ENCODE results near the gene AFF3.
"Not testable (repeated sequence)": the region's sequence is repeated elsewhere in the genome, so short reads cannot be mapped to it uniquely, and the experiment has no call there.

AFF3 gene

DNA sequence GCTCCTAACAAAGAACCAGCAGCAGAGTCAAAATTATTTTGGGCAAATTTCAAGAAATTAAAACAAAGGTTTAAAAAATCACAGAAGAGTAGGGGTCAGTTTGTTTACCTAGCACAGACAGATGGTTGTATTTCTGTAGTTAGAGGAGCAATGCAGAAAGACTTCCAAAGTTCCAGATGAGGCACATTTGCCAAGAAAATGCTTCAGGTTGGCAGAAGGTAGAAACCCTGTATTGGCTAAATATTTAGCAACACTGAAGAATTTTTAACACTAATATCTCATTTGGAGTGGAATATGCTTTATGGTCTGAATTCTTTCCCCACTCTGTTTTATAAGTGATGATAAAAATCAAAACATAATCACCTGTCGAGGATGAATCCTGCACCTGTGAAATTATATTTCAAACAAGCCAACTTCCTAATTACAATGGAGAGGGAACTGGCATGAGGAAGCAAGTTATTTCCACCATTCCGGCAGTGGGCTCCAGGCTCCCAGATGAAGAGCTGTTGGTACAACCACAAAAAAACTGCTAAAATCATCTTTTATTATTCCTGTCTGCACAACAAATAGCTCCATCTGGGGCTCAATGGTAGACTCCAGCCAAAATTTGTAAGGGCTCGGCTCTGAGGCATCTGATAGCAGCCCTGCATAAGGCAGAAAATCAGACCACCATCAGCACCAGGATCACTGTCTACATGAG, 366.0 kb downstream of the AFF3 start:
- no peak for DNase-seq

DNA sequence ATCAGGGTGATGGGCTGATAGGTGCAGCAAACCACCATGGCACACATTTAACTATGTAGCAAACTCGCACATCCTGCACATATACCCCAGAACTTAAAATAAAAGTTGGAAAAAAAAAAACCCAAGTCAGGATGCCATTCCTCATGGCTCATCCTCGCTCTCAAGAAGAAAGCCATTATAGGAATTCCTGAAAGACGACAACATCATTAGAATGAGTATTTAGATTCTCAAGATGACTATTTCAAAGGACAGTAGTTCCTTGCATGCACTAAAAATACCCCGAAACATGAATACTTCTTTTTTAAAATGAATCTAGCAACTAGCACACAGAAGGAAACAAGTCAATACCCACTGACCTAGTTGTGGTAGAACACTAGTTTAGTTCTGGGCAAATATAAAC, 366.8 kb downstream of the AFF3 start:
- DNase-seq = no peak

DNA sequence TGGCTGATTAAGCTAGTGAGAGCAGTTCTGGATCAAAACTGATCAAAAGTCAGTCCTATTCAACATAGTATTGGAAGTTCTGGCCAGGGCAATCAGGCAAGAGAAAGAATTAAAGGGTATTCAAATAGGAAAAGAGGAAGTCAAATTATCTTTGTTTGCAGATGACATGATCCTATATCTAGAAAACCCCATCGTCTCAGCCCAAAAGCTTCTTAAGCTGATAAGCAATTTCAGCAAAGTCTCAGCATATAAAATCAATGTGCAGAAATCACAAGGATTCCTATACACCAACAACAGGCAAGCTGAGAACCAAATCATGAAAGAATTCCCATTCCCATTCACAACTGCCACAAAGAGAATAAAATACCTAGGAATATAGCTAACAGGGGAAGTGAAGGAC, 368.7 kb downstream of the AFF3 start:
- not testable (repeated sequence) for DNase-seq

DNA sequence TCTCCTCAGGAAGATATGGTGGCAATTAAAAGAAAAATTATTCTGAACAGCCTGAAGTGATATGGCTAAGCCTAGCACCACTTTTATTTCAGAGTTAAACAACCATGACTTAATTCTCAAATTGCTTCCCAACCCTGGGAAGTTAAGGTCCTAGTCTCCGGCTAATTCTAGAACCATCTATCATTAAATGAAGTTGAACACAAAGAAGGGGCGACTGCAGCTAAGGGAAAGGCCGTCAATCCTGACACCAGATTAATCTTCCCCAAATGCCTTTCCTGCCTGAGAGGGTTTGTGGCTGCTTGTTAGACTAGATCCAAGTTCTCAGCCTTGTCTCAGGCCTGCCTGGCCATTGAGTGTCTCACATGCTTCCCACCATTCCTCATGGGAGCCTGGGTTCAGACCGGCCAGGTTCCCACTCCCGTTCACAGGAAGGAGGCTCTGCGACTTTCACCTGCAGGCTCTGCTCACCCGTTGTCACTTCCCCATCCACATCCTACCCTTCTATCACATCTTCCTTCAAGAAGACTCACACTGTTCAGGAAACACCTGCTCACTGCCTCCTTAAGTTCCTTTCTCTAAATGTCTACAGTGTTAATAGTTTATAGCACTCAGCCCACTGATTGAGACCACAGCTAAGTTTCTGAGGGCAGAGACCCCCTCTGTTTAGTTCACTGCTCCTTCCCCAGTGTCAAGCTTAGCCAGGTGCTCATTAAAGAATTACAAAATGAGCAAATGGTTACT, 369.6 kb downstream of the AFF3 start:
- DNase-seq = no peak

DNA sequence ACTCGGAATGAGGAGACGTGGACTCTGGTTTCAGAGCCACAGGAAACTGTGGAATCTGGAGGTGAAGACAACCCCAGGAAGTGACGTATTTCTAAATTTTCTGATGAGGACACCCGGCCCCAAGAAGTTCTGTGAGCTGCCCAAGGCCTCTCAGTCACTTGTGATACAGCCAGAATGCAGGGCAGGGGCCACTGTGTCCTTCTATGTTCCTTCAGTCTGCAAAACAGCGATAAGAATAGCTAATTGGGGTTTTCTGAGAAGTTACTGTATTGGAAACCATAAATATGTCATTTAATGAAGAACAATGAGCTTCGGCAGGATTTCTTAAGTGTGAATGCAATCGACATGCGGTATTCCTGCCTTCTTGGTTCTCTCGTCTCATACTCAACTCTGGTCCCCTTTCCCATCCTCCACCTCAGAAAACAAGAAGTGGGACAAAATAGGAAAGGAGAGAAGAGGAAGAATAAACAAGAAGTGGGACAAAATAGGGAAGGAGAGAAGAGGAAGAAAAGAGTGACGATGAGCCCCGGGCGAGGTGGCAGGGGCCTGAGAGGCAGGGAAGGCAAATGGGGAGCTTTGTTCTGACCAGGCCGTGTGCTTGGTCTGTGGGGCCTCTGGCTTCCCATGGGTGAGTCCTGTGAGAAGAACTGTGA, 370.6 kb downstream of the AFF3 start:
- DNase-seq = no peak

DNA sequence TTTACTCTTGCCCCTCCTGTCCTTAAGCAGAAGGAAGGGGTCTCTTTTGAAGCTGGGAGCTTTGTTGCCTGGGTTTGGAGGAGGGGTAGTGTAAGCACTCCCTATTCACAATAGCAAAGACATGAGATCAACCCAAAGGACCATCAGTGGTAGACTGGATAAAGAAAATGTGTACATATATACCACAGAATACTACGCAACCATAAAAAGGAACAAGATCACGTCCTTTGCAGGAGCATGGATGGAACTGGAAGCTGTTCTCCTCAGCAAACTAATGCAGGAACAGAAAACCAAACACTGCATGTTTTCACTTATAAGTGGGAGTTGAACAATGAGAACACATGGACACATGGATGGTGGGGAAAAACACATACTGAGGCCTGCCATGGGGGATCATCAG, 371.5 kb downstream of the AFF3 start:
- DNase-seq = no peak

DNA sequence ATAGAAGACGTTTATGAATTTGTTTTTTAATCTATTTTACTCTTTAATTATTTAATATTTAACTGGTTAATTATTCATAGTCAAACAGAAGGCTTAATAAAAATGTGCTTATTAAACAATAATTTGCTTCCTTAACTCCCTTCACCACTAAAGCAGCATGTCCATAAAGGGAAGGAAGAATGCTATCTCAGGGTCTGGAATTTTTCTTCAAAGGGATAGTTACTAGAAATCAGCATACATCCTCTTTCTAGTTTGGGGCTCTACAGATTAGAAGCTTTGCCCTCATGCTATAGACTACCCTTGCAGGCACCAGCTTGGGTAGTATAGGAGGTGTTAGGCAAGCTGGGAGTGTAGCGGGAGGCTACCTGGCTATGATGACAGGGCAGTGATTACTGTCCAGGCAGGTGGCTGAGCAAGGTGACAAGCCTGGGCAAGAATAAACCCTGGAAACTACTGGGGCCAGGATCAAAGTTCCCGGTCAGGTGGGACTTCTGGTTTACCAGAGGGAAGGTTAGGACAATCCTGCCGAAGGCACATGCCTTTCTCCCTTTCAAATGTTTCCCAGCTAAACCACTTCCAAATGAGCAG, 376.6 kb downstream of the AFF3 start:
- DNase-seq = no peak

DNA sequence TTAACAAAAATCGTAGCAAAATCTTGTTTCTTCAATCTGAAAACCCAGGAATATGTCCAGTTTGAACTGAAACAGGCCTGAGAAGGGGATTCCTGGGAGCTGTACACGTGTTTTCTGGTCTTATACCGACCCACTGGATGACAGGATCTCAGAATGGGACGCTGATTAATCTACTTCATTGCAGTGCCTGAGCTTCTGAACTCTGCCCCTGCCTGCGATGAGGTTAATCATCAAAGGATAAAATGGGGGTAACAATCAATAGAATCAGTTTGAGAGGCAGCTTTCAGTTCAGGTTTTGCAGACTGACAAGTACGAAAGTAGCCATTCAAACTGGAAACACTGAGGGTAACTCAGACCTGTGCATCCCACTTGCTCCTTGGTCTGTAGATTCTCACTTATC, 378.6 kb downstream of the AFF3 start:
- no peak for DNase-seq

DNA sequence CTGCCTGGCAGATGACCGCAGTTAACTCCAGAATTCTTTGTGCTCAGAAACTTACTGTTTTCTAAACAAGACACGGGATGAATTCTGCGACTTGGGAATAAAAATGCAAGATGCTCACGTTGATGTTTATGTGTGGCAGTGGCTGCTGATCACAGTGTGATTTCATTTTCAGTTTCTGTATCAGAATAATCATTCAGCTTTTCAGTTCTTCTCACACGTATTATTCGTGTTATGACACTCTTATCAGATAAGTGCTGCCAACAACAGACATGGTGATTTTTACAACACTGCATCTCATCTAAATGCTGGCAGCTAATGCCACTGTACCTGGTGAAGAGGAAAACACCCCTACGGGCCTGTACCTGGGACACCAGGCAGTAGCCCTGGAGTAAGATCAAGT, 379.7 kb downstream of the AFF3 start:
- DNase-seq = no peak

DNA sequence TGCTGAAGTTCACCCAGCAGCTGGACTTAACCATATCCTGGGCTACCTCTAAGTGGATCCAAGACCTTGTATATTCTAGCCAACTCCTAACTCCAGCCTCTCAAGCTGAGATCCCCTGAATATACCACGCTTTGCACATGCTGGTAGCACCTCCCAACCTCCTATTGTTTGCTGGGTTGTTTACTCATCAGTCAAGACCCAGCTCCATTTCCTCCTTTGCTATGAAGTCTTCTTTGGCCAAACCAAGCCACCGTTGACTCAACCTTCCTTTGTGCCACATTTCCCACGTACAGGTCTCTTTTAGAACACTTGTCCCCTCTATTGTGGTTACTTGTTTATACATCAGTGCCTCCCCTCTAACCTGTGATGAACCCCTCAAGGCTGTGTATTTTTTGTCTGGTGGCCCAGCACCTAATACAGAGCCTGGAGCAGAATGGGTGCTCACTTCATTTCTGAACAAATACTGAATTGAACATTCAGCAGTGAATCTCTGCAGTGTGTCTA, 384.7 kb downstream of the AFF3 start:
- no peak for DNase-seq

DNA sequence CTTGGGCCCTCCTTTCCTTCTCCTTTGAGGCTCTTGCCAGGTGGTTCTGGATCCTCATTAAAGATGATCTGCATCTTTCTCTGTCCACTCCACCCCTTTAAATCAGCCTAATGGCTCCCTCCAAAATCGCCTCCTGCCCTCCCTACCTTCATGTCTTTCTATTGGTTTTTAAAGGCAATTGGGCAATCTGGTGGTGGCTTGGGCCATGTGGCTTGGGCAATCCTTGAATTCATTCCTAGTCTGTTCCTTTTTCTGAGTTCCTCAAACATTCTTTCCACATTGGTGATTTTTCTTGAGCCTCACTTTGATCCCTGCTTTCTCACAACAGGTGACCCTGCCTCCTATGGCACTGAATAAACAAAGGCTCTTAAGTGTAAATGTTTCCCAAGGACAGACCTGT, 386.3 kb downstream of the AFF3 start:
- DNase-seq = no peak

DNA sequence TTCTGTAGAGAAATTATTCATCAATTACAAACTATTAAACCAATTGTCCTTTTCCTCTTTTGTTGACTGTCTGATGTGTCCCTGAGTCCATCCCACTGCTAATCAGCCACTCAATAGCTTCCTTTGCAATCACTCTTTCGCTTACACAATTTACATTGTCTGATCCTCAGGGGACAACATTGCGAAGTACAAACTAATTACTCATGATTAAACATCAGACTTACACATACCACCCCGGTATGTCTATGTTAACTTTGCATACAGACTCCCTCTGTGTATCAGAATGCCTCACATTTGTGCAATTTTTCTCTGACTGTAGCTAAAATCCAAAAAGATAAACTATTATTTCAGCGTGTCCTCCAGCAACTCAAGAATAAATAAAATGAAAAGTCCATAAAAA, 388.2 kb downstream of the AFF3 start:
- DNase-seq = no peak

DNA sequence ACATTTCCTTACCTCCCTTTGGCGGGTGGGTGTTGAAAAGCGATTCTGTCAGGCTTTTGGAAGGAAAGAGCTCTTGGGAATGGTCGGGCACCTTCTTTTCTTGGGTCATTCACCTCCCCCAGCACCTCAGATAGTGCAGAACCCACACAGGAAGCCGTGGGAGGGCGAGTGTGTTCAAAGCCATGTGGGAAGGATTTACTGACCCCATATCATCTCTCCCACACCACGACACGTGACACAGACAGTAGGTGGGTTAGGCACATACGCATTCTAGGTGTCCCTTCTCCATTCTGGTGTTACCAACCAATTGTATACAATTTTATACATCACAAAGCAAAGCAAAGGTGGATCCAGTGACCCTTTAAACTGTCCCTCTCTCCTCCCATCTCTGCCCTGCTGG, 388.9 kb downstream of the AFF3 start:
- no peak for DNase-seq

DNA sequence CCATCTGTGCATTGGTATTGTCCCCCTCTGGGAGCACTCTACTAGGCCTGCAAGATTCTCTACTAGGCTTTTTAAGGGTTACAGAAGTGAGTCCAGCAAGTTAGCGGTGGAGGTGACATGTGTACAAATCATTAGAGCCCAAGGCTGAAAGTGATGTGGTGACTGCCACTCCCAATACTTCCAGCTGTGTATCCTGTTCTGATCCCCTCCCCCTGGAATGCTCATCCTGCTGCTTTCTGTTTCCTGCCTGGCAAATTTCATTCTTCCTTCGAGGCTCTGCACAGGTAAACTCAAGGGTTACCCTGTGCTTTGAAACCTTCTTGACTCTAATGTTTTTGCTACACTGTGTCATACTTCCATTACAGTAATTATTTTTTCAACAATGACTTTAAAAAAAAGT, 394.0 kb downstream of the AFF3 start:
- no peak for DNase-seq

DNA sequence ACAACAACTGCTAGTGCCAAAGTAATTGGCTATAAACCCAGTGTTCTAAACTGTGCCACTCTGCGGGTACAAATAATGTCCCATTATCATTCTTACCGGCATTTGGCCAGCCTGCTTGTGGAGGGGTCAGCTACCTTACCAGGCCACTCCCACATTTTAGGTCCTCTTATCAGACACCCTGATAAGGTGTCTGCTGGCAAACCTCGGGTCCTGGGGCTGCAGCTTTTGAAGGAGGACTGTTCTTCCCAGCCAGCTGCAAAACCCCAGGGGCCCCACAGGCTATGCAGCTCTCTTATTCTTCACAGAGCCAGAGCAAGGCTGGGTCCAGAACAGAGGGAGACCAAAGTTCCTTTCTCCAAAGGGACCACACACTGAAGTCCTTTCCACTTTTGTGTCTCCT, 394.5 kb downstream of the AFF3 start:
- no peak for DNase-seq

DNA sequence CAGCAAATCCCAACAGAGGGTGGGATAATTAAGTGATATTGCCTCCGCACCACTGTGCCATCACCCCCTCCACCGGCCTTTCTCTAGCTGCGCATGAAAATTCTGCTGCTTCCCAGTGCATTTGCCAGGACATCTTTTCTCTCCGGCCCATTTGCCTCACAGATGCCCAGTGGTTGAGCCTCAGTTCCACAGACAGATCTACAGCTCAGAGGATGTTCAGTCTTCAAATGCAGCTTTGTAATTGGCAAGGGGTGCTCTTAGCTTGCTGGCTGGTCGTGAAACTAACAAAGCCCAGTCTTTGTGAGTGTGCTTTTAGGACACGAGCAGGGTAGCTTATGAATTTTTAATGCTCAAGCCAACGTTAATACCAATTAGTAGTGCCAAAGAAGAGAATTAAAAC, 399.2 kb downstream of the AFF3 start:
- no peak for DNase-seq

DNA sequence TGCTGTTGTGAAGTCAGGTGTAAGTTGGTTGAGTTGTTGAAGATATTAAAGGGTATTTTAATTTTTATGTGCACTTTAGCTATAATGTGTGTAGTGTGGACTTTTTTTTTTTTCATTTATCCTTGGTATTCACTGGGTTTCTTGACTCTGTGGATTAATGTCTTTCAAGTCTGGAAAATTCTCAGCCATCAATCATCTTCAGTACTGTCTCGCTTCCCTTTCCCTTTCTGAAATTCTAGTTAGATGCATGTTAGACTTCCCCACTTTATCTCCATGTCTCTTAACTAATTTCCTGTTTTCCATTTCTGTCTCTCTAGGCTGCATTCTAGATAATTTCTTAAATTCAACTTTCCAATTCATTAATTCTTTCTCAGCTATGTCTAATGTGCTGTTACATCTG, 404.9 kb downstream of the AFF3 start:
- DNase-seq = no peak

DNA sequence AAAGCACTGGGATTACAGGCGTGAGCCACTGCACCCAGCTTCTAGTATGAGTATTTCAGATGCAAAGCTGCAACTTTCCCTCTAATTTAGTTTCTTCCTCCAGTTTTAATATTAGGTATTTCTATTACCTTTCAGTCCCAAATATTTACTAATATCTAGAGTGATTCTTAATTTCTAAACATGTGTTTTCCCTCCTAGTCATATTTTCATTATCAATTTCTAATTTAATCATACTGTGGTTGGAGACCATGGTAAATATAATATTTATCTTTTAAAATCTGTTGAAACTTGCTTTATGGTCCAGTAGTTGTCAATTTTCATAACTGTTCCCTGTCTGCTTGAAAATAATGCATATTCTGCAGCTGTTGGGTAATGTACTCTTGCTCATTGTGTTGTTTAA, 406.6 kb downstream of the AFF3 start:
- no peak for DNase-seq

DNA sequence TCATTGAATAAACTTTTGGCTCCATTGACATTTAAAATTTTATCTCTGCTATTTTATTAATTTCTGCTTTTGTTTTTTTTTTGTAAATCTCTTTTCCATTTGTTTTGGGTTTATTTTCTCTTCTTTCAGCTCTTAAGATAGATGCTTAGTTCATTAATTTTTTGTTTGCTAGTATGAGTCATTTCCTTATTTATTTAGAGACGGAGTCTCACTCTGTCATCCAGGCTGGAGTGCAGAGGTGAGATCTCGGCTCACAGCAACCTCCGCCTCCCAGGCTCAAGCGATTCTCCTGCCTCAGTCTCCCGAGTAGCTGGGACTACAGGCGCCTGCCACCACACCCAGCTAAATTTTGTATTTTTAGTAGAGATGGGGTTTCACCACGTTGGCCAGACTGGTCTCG, 407.1 kb downstream of the AFF3 start:
- not testable (repeated sequence) for DNase-seq

DNA sequence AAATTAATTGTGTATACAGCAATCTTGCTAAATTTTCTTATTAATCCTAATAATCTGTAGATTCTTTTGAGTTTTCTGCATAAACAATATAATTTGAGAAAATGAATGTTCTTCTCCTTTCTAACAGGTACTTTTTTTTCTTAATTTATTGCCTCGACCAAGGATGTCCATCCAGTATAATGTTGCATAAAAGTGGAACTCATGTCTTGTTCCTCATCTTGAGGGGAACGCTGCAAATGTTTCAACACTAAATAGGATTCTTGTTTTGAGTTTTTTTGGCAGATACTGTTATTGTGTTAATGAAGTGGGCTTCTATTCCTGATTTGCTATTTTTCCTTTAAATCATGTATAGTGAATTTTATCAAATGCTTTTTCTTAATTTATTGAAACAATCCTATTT, 408.2 kb downstream of the AFF3 start:
- no peak for DNase-seq

DNA sequence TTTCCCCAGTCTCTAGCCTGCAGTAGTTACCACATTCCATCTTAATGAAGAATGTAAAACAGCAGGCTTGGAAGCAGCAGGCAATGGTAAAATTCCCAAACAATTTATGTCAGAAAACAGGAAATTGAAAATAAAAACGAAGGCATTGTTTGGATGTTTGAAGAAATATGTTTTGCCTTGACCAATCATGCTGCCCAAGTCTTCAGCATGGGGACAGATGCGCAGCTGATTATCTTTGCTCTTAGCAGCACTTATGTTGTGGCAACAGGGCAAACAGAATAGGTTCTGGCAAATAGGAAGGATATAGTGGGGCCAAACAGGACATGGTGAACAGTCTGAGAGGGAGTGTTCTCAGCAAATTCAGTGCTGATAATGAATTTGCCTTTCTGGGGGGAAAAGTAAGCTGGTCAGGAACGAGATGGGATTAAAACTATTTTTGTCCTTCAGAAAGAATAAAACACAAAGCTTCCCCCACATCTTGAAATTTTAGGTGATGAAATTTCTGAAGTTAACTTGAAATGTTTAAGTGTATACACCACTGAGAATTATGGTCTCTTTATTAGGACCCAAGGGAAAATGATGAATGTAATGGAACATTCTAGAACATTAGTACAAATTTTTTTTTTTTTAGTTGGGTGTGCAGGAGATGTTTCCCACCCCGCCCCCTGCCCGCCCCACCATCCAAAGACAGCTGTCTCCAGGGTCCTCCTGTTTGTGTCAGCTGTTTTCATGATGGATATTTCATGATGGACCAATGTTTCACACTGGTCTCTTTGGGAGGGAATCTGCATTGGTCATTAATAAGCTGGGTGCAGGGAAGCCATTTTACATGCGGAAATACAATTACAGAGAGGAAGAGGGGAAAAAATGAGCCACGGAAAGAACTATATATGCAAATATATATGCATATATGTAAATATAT, 413.0 kb downstream of the AFF3 start:
- no peak for DNase-seq

DNA sequence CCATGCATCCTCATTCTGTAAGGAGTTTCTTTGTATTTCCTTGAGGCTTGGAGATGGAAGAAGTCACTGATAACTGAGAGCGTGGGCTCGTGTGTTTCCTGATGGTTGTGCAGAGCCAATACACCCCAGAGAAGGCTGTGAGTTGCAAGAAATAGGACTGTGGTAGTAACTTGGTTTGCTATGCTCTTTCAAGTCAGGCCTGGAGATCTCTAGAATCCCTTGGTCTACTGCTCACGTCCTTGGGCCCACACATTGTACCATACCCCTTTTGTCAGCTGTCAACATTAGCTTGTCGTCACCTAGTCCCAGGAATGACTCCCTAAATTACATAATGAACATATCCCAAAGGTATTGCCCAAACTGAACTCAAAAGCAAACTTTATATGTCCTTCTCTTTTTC, 414.2 kb downstream of the AFF3 start:
- DNase-seq = no peak

DNA sequence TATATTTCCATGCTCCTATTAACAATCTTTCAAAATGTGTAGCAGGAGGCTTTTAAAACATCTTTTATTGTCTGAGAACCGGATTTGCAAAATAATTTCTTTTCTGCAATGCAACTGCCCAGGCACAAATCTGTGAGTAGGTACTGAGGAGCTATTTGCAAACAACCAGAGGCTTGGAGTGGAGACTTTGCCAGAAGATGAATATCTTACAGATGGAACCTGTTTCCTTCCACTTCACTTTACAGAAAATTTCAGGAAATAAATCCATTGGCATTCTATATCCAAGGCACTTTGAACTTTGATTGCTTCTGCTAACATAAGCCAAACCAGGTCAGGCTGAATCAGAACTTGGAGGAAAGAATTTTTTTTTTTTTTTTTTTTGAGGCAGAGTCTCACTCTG, 415.2 kb downstream of the AFF3 start:
- no peak for DNase-seq
